NCI-H69 (cell line): ENCODE data around the gene SLC13A4.
"Not testable (repeated sequence)": the region's sequence is repeated elsewhere in the genome, so short reads cannot be mapped to it uniquely, and the experiment has no call there.

Experiments
- DNase-seq: peaks from one replicate; lab custom pipeline; 2025; lab: John Stamatoyannopoulos, UW

SLC13A4 gene

GRCh38 chr7:135665042-135665441, 62.9 kb downstream of the SLC13A4 start:
- DNase-seq, result no peak

GRCh38 chr7:135664046-135664589, 63.9 kb downstream of the SLC13A4 start:
- DNase-seq, result no peak

- peak; percentile 99 for DNase-seq
These were observed 65.4 kb downstream of the SLC13A4 start, which contains the start of gene STMP1 for GRCh38 chr7:135662373-135663114. Gene STMP1, plus strand, starts transcription at chr7:135662514.

- DNase-seq, result no peak
These were observed 65.9 kb downstream of the SLC13A4 start for GRCh38 chr7:135662123-135662372.

- peak; percentile 85 for DNase-seq
These were observed 66.5 kb downstream of the SLC13A4 start for GRCh38 chr7:135661311-135662122.

- no peak for DNase-seq
These were observed 68.7 kb downstream of the SLC13A4 start for GRCh38 chr7:135659159-135659846.

- no peak for DNase-seq
These were observed 69.4 kb downstream of the SLC13A4 start for GRCh38 chr7:135658564-135658963.

GRCh38 chr7:135653340-135654080, 74.5 kb downstream of the SLC13A4 start:
- DNase-seq, result peak; percentile 77

GRCh38 chr7:135650831-135651573, 77.0 kb downstream of the SLC13A4 start:
- DNase-seq, result no peak

GRCh38 chr7:135648235-135648634, 79.8 kb downstream of the SLC13A4 start:
- no peak for DNase-seq

GRCh38 chr7:135647755-135648154, 80.2 kb downstream of the SLC13A4 start:
- DNase-seq, result no peak

- peak; percentile 64 for DNase-seq
These were observed 82.6 kb downstream of the SLC13A4 start for GRCh38 chr7:135645296-135645904.

GRCh38 chr7:135644729-135645128, 83.3 kb downstream of the SLC13A4 start:
- no peak for DNase-seq

- no peak for DNase-seq
These were observed 83.8 kb downstream of the SLC13A4 start for GRCh38 chr7:135644154-135644553.

- DNase-seq, result not testable (repeated sequence)
These were observed 88.3 kb downstream of the SLC13A4 start for GRCh38 chr7:135639690-135640089.

GRCh38 chr7:135634191-135634878, 93.7 kb downstream of the SLC13A4 start:
- no peak for DNase-seq
